Sigmoid colon (tissue), 7 donors: ENCODE results near the gene SH2B3. TPM values are rescaled to one million over a fixed set of nuclear protein-coding genes. Genes with fewer than 3 reads are reported as not detected.
"Not testable (repeated sequence)": the region's sequence is repeated elsewhere in the genome, so short reads cannot be mapped to it uniquely, and the experiment has no call there.

ENCODE experiments used
- DNase-seq: peaks from one replicate; pipeline ENCODE4 v3.0.0-alpha.2; 2019
- H3K27ac ChIP-seq, 4 donors: fragments of 200-600 bp; sonication (generic); one replicate each; pipeline ENCODE4 v1.5.1; 2016 to 2019; ENCODE audit warnings: mild to moderate bottlenecking in 1 of 4
- H3K27me3 ChIP-seq, 3 donors: fragments of 200-600 bp; sonication (generic); one replicate each; pipeline ENCODE4 v1.5.1; 2019; ENCODE audit warnings: mild to moderate bottlenecking in 1 of 3
- H3K36me3 ChIP-seq, 4 donors: fragments of 200-600 bp; sonication (generic); one replicate each; pipeline ENCODE4 v1.5.1; 2016 to 2019
- H3K4me1 ChIP-seq, 4 donors: fragments of 200-600 bp; sonication (generic); one replicate each; pipeline ENCODE4 v1.5.1; 2017 to 2019
- H3K4me3 ChIP-seq, 4 donors: fragments of 200-600 bp; sonication (generic); one replicate each; pipeline ENCODE4 v1.5.1; 2017 to 2019; ENCODE audit warnings: mild to moderate bottlenecking in 2 of 4, moderate library complexity in 1 of 4
- H3K9me3 ChIP-seq, 4 donors: fragments of 200-600 bp in 3 of 4; sonication (generic) in 3 of 4; one replicate each; pipeline versions ENCODE4 v1.5.1 to v1.6.1; 2013 to 2019
- EP300 ChIP-seq, 4 donors: sonication (generic); formaldehyde crosslinking; IDR thresholded peaks; one replicate each; pipeline ENCODE4 v1.6.1; 2017; ENCODE audit warnings: antibody characterized with exemption in 4 of 4
- POLR2A ChIP-seq, 2 donors: fragments of 450-650 bp; IDR thresholded peaks; one replicate each; pipeline ENCODE4 v1.6.1; 2016; ENCODE audit warnings: antibody characterized with exemption in 2 of 2, mild to moderate bottlenecking in 2 of 2, moderate library complexity in 2 of 2
- POLR2AphosphoS5 ChIP-seq, 4 donors: sonication (generic); formaldehyde crosslinking; IDR thresholded peaks; one replicate each; pipeline ENCODE4 v1.6.1; 2017; ENCODE audit warnings: antibody characterized with exemption in 4 of 4
- WGBS, 2 donors: extraction: QIAGEN DNeasy Blood & Tissue Kit; methylation state at CpG; one replicate each; pipeline ENCODE4 v1.1.7; 2013; 5-methylcytosine and 5-hydroxymethylcytosine counted together
- intact Hi-C: fragments of 100-400 bp; cut with DNase I; formaldehyde crosslinking; loops from one replicate; pipeline ENCODE4 v1.15.1; 2023
- polyA plus RNA-seq, 3 donors: library from polyadenylated mRNA; stranded (reverse); fragments of 200-250 nt; gene quantifications; one replicate each; pipeline ENCODE4 v1.2.3, GENCODE V29; 2013
- total RNA-seq, 4 donors: library from RNA; depleted of rRNA; stranded (reverse); fragments of >200 nt; gene quantifications; one replicate each; pipeline ENCODE4 v1.1.0, GENCODE V29; 2016
- TF ChIP-seq, protein P1 (sequence below), 4 experiments: fragments of 450-650 bp in 3 of 4; fragments of 200-600 bp in 1 of 4; IDR thresholded peaks; one replicate each; pipeline ENCODE4 v1.5.1; 2016 to 2019; ENCODE audit warnings: antibody characterized with exemption in 4 of 4, mild to moderate bottlenecking in 3 of 4, moderate library complexity in 2 of 4
- donor health status: healthy with polysubstance abuse.
- donor health status: Bipolar disorder and iron deficiency.
- donor health status: healthy.

Gene SH2B3
- total and polyA plus RNA-seq, 7 donors: 10.4 to 32.5 (median 14.1) TPM

DNA sequence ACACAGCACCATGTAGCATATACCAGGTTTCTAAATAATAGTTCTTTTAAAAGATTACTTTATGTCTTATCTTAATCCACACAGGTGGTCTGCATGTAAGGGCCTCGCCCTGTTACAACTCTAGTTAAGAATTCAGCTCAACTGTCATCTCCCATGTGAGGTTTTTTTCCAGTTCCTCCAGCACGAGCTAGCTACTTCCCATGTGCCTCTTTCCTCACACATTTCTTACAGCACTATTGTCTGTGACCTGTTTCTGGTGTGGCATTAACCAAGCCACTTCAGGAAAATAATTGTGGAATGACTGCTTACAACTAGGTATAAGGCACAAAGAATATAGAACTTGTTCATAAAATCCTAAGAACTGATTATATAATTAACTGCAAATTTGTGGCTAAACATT lies 65.5 kb downstream of the SH2B3 start:
- no peak overlapping the region for H3K4me3 ChIP-seq
- peaks cover 0 to 67% (median 19%) of the 10 kb centered on the region in 4 donors for H3K36me3 ChIP-seq
- no peak overlapping the region for H3K27ac ChIP-seq
- DNase-seq: no peak
- 76 to 83% methylated on average over 2 of the region's 2 CpGs for WGBS, 2 donors
- peaks cover 0 to 9% (median 7%) of the 10 kb centered on the region in 4 donors for H3K4me1 ChIP-seq
- TF ChIP-seq POLR2AphosphoS5 (IDR thresholded peaks at IDR 0.05): no peak
- no peak for TF ChIP-seq EP300 (IDR thresholded peaks at IDR 0.05)
- TF ChIP-seq POLR2A (IDR thresholded peaks at IDR 0.05): no peak
- TF ChIP-seq, protein P1, sequence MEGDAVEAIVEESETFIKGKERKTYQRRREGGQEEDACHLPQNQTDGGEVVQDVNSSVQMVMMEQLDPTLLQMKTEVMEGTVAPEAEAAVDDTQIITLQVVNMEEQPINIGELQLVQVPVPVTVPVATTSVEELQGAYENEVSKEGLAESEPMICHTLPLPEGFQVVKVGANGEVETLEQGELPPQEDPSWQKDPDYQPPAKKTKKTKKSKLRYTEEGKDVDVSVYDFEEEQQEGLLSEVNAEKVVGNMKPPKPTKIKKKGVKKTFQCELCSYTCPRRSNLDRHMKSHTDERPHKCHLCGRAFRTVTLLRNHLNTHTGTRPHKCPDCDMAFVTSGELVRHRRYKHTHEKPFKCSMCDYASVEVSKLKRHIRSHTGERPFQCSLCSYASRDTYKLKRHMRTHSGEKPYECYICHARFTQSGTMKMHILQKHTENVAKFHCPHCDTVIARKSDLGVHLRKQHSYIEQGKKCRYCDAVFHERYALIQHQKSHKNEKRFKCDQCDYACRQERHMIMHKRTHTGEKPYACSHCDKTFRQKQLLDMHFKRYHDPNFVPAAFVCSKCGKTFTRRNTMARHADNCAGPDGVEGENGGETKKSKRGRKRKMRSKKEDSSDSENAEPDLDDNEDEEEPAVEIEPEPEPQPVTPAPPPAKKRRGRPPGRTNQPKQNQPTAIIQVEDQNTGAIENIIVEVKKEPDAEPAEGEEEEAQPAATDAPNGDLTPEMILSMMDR (IDR thresholded peaks at IDR 0.05): no peak
- H3K9me3 ChIP-seq: no peaks in the 10 kb centered on the region
- intact Hi-C loops: no loop called here
- no peaks in the 10 kb centered on the region for H3K27me3 ChIP-seq

DNA sequence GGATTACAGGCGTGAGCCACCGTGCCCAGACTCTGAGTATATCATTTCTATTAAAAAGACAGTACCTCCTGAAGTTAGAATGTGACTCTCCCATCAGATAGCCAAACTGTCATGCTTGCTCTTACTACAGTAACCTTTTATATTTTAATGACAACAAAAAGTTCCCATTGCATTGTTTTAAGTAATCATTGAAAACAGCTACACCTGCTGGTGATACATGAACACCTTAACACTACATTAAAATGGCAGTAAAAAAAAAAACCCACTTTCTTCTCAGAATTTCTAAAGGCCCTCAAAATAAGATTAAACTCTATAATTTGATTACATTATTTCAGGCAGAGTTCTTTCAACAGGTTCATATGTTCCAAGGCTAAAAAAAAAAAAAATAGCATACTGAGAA lies 76.7 kb downstream of the SH2B3 start:
- Histone ChIP-seq H3K9me3 (no peaks in the 10 kb centered on the region), H3K27me3 (no peaks in the 10 kb centered on the region), H3K4me3 (no peak overlapping the region), H3K36me3 (peaks cover 24 to 95% (median 54%) of the 10 kb centered on the region in 4 donors), H3K27ac (no peak overlapping the region), H3K4me1 (no peaks in the 10 kb centered on the region)
- 96 to 97% methylated on average over 2 of the region's 2 CpGs for WGBS, 2 donors
- intact Hi-C loops: no loop called here
- no peak for DNase-seq
- TF ChIP-seq, protein P1 (IDR thresholded peaks at IDR 0.05): no peak
- TF ChIP-seq POLR2A (IDR thresholded peaks at IDR 0.05) (no peak), EP300 (IDR thresholded peaks at IDR 0.05) (no peak), POLR2AphosphoS5 (IDR thresholded peaks at IDR 0.05) (no peak)

DNA sequence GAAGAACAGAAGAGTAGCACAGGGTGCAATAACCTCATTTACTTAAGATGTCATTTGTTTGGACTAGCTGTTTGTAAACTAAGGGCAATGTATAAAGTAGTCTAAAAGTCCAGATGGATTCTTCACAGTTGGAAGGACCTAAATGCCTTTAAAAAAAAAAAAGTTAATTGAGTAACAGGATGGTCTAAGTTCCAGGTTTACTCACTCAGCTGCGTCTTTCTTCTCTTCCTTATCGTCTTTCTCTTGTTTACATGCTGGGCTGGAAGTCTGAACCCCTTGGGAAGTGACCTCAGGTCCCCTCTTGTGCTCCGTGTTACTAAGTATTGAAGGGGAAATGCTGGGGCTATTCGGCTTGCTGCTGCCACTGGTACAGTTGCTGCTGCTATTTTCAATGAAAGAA lies 82.5 kb downstream of the SH2B3 start:
- intact Hi-C loops: no loop called here
- Histone ChIP-seq H3K4me3 (no peak overlapping the region), H3K4me1 (no peaks in the 10 kb centered on the region), H3K27me3 (no peaks in the 10 kb centered on the region), H3K9me3 (no peaks in the 10 kb centered on the region), H3K36me3 (peaks cover 22 to 94% (median 57%) of the 10 kb centered on the region in 4 donors), H3K27ac (no peak overlapping the region)
- 71 to 82% methylated on average over 4 of the region's 4 CpGs for WGBS, 2 donors
- TF ChIP-seq EP300 (IDR thresholded peaks at IDR 0.05) (no peak), POLR2A (IDR thresholded peaks at IDR 0.05) (no peak)
- TF ChIP-seq, protein P1 (IDR thresholded peaks at IDR 0.05): no peak
- no peak for DNase-seq

DNA sequence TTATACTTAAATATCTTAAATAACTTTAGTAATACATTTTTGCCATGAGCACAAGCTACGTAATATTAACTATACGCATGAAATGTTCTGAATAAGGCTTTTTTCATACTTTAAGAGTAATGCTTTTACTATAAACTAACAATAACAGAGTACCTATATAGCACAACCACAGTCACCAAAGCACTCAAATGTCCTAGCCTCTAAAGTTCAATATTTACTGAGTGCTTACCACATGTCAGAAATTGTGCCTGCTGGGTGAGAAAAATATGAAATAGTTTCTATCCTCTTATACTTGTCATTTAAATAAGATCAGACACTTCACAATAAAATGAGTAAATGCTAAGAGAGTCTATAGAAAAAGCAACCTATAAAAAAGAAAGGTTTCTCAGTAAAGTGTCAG lies 83.1 kb downstream of the SH2B3 start:
- no peak overlapping the region for H3K4me3 ChIP-seq
- H3K27me3 ChIP-seq: no peaks in the 10 kb centered on the region
- intact Hi-C loops: no loop called here
- no peaks in the 10 kb centered on the region for H3K9me3 ChIP-seq
- DNase-seq: no peak
- no peak for TF ChIP-seq POLR2AphosphoS5 (IDR thresholded peaks at IDR 0.05)
- TF ChIP-seq, protein P1 (IDR thresholded peaks at IDR 0.05): no peak
- no peak for TF ChIP-seq EP300 (IDR thresholded peaks at IDR 0.05)
- no peak for TF ChIP-seq POLR2A (IDR thresholded peaks at IDR 0.05)
- H3K27ac ChIP-seq: no peak overlapping the region
- H3K4me1 ChIP-seq: no peaks in the 10 kb centered on the region
- WGBS, 2 donors: 93 to 98% methylated on average over 2 of the region's 2 CpGs
- peaks cover 22 to 94% (median 52%) of the 10 kb centered on the region in 4 donors for H3K36me3 ChIP-seq

DNA sequence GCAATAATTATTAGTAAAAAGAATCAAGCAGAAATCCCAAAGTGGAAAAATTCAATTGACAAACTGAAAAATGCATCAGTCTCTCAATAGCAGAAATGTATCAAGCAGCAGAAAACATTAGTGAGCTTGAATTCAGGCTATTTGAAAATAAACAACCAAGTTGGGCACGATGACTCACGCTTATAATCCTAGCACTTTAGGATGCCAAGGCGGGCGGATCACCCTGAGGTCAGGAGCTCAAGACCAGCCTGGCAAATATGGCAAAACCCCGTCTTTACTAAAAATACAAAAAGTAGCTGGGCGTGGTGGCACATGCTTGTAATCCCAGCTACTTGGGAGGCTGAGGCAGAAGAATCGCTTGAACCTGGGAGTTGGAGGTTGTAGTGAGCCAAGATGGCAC lies 87.3 kb downstream of the SH2B3 start:
- intact Hi-C loops, H3K27ac ChIP-seq, H3K9me3 ChIP-seq, H3K27me3 ChIP-seq, H3K4me3 ChIP-seq, DNase-seq, H3K4me1 ChIP-seq: not testable (repeated sequence)
- WGBS, 2 donors: 89% methylated on average over 7 of the region's 7 CpGs
- H3K36me3 ChIP-seq: peaks cover 4 to 89% (median 27%) of the 10 kb centered on the region in 4 donors
